ENCODE results near the gene TMIGD2.
"Not testable (repeated sequence)": the region's sequence is repeated elsewhere in the genome, so short reads cannot be mapped to it uniquely, and the experiment has no call there.

Gene TMIGD2

GRCh38 chr19:4302243-4302640 is at the start of gene TMIGD2:
TSS of gene TMIGD2 (minus strand) at chr19:4302389. CDS start at chr19:4302385, 4 bp downstream.
- no peak for TF ChIP-seq CTCF (conservative IDR thresholded peaks at IDR 0.05; ENCODE audit: low read depth, low read length)
- no peak within 1 kb of the TSS for H3K4me3 ChIP-seq (ENCODE audit: low read depth, low read length)
- DNase-seq (ENCODE audit: low read depth), result no peak

GRCh38 chr19:4350726-4351125 is 48.5 kb upstream of the TMIGD2 start:
- no peak overlapping the region for H3K4me3 ChIP-seq (ENCODE audit: low read depth, low read length)
- no peak for DNase-seq (ENCODE audit: low read depth)
- TF ChIP-seq CTCF (conservative IDR thresholded peaks at IDR 0.05; ENCODE audit: low read depth, low read length), result no peak

GRCh38 chr19:4350111-4350510 is 47.9 kb upstream of the TMIGD2 start:
- no peak overlapping the region for H3K4me3 ChIP-seq (ENCODE audit: low read depth, low read length)
- DNase-seq (ENCODE audit: low read depth), result no peak
- no peak for TF ChIP-seq CTCF (conservative IDR thresholded peaks at IDR 0.05; ENCODE audit: low read depth, low read length)

- H3K4me3 ChIP-seq (ENCODE audit: low read depth, low read length), result not testable (repeated sequence)
These were observed 47.0 kb upstream of the TMIGD2 start for GRCh38 chr19:4349225-4349624.

GRCh38 chr19:4347521-4347920 is 45.3 kb upstream of the TMIGD2 start:
- no peak overlapping the region for H3K4me3 ChIP-seq (ENCODE audit: low read depth, low read length)
- no peak for DNase-seq (ENCODE audit: low read depth)
- no peak for TF ChIP-seq CTCF (conservative IDR thresholded peaks at IDR 0.05; ENCODE audit: low read depth, low read length)

More at GRCh38 chr19:4349225-4349624, 47.0 kb upstream of the TMIGD2 start:
- DNase-seq (ENCODE audit: low read depth), result not testable (repeated sequence)

- no peak overlapping the region for H3K4me3 ChIP-seq (ENCODE audit: low read depth, low read length)
- TF ChIP-seq CTCF (conservative IDR thresholded peaks at IDR 0.05; ENCODE audit: low read depth, low read length), result no peak
- no peak for DNase-seq (ENCODE audit: low read depth)
These were observed 43.8 kb upstream of the TMIGD2 start for GRCh38 chr19:4346020-4346383.

GRCh38 chr19:4345342-4346019 is 43.3 kb upstream of the TMIGD2 start:
- no peak for TF ChIP-seq CTCF (conservative IDR thresholded peaks at IDR 0.05; ENCODE audit: low read depth, low read length)
- no peak overlapping the region for H3K4me3 ChIP-seq (ENCODE audit: low read depth, low read length)
- no peak for DNase-seq (ENCODE audit: low read depth)

Measured in choroid plexus epithelial cell (primary cell).